Progenitor cell of endocrine pancreas (in vitro differentiated cells): Measurements from ENCODE around the gene CAPN5. TPM values are rescaled to one million over a fixed set of nuclear protein-coding genes. Genes with fewer than 3 reads are reported as not detected.

Experiments used
- DNase-seq: peaks from one replicate; pipeline ENCODE4 v3.0.0; 2021; ENCODE audit warnings: low spot score; ENCODE audit not compliant: unreplicated experiment
- H3K27ac Mint-ChIP-seq: 2 replicates; pipeline ENCODE4 v1.8.0; 2021; ENCODE audit warnings: mild to moderate bottlenecking, moderate library complexity, mixed read lengths
- H3K27me3 Mint-ChIP-seq: 2 replicates; pipeline ENCODE4 v1.8.0; 2021; ENCODE audit warnings: mixed read lengths
- H3K36me3 Mint-ChIP-seq: 2 replicates; pipeline ENCODE4 v1.8.0; 2022; ENCODE audit warnings: mixed read lengths; ENCODE audit not compliant: insufficient read depth
- H3K4me1 Mint-ChIP-seq: 2 replicates; pipeline ENCODE4 v1.8.0; 2021; ENCODE audit warnings: low read depth, mixed read lengths
- H3K4me3 Mint-ChIP-seq: 2 replicates; pipeline ENCODE4 v1.8.0; 2021; ENCODE audit warnings: low read depth, mild to moderate bottlenecking, moderate library complexity, mixed read lengths
- H3K9me3 Mint-ChIP-seq: 2 replicates; pipeline ENCODE4 v1.8.0; 2021; ENCODE audit warnings: low read depth, mixed read lengths
- CTCF ChIP-seq: fragments of 200-600 bp; sonication (generic); IDR thresholded peaks from one replicate; pipeline ENCODE4 v1.5.0; 2021; ENCODE audit warnings: antibody characterized with exemption, mild to moderate bottlenecking; ENCODE audit not compliant: unreplicated experiment
- total RNA-seq: library from RNA; stranded (reverse); gene quantifications from 2 replicates; pipeline ENCODE4 v1.2.1, GENCODE V29; 2021

Gene CAPN5
- total RNA-seq, 1 donor from 2014 or later = 10.9 TPM

GRCh38 chr11:77031599-77031998 is 35.2 kb upstream of the CAPN5 start:
- no peaks in the 10 kb centered on the region for H3K36me3 Mint-ChIP-seq

GRCh38 chr11:77035039-77035438 is 31.7 kb upstream of the CAPN5 start:
- Mint-ChIP-seq H3K4me3 (no peak overlapping the region), H3K4me1 (peaks cover 19% of the 10 kb centered on the region), H3K27me3 (peaks cover 55% of the 10 kb centered on the region), H3K36me3 (peaks cover 3% of the 10 kb centered on the region), H3K9me3 (peaks cover 3% of the 10 kb centered on the region), H3K27ac (no peak overlapping the region)
- DNase-seq = no peak
- no peak for TF ChIP-seq CTCF

More at GRCh38 chr11:77031599-77031998, 35.2 kb upstream of the CAPN5 start:
- no peak for TF ChIP-seq CTCF
- peaks cover 50% of the 10 kb centered on the region for H3K27me3 Mint-ChIP-seq
- no peaks in the 10 kb centered on the region for H3K9me3 Mint-ChIP-seq
- peaks cover 12% of the 10 kb centered on the region for H3K4me1 Mint-ChIP-seq
- H3K27ac Mint-ChIP-seq = no peak overlapping the region
- H3K4me3 Mint-ChIP-seq = no peak overlapping the region
- no peak for DNase-seq

GRCh38 chr11:77035580-77035979 is 31.2 kb upstream of the CAPN5 start:
- H3K4me1 Mint-ChIP-seq = peaks cover 18% of the 10 kb centered on the region
- DNase-seq = no peak
- H3K9me3 Mint-ChIP-seq = peaks cover 3% of the 10 kb centered on the region
- H3K36me3 Mint-ChIP-seq = peaks cover 3% of the 10 kb centered on the region
- peaks cover 52% of the 10 kb centered on the region for H3K27me3 Mint-ChIP-seq
- TF ChIP-seq CTCF = no peak
- no peak overlapping the region for H3K27ac Mint-ChIP-seq
- H3K4me3 Mint-ChIP-seq = no peak overlapping the region

GRCh38 chr11:77036398-77036797 is 30.4 kb upstream of the CAPN5 start:
- peaks cover 3% of the 10 kb centered on the region for H3K9me3 Mint-ChIP-seq
- no peak for TF ChIP-seq CTCF
- no peak overlapping the region for H3K27ac Mint-ChIP-seq
- H3K36me3 Mint-ChIP-seq = peaks cover 6% of the 10 kb centered on the region
- no peak overlapping the region for H3K4me3 Mint-ChIP-seq
- peaks cover 18% of the 10 kb centered on the region for H3K4me1 Mint-ChIP-seq
- DNase-seq = no peak
- peaks cover 52% of the 10 kb centered on the region for H3K27me3 Mint-ChIP-seq

- H3K27ac Mint-ChIP-seq = peak overlapping the region; percentile 48
- no peak overlapping the region for H3K4me3 Mint-ChIP-seq
- no peak for DNase-seq
- H3K9me3 Mint-ChIP-seq = peaks cover 3% of the 10 kb centered on the region
- no peak for TF ChIP-seq CTCF
- peaks cover 18% of the 10 kb centered on the region for H3K4me1 Mint-ChIP-seq
- peaks cover 55% of the 10 kb centered on the region for H3K27me3 Mint-ChIP-seq
- peaks cover 6% of the 10 kb centered on the region for H3K36me3 Mint-ChIP-seq
Observed at GRCh38 chr11:77037057-77037456, 29.7 kb upstream of the CAPN5 start.
